ENCODE results near the gene UNC13A. TPM values are rescaled to one million over a fixed set of nuclear protein-coding genes. Genes with fewer than 3 reads are reported as not detected.

The UNC13A gene
- total and polyA plus RNA-seq, 2 of the 13 experiments (the other 11 are each of a cell fraction or from before 2014, with no cell fraction given), result 0.11 to 0.45 TPM

- TF ChIP-seq ZNF460 (CRISPR knock-in tag; IDR thresholded peaks at IDR 0.05; ENCODE audit: borderline replicate concordance) (no peak), TFDP1 (CRISPR knock-in tag; IDR thresholded peaks at IDR 0.05; ENCODE audit: borderline replicate concordance) (no peak), ZSCAN29 (CRISPR knock-in tag; conservative IDR thresholded peaks at IDR 0.05) (no peak), MBD4 (IDR thresholded peaks at IDR 0.05; ENCODE audit: borderline replicate concordance, low read length) (no peak), GLI4 (CRISPR knock-in tag; IDR thresholded peaks at IDR 0.05; ENCODE audit: borderline replicate concordance) (no peak), ZBTB26 (CRISPR knock-in tag; IDR thresholded peaks at IDR 0.05; ENCODE audit: borderline replicate concordance) (0 out of 2 replicates have a peak, but pooled peaks have one; percentile 61), JDP2 (CRISPR knock-in tag; IDR thresholded peaks at IDR 0.05; ENCODE audit: borderline replicate concordance) (no peak), ISX (CRISPR knock-in tag; conservative IDR thresholded peaks at IDR 0.05) (no peak), MIXL1 (CRISPR knock-in tag; IDR thresholded peaks at IDR 0.05) (no peak), HOXA7 (CRISPR knock-in tag; IDR thresholded peaks at IDR 0.05) (no peak), BCLAF1 (IDR thresholded peaks at IDR 0.05) (no peak), ZKSCAN5 (CRISPR knock-in tag; IDR thresholded peaks at IDR 0.05) (no peak), ZNF776 (CRISPR knock-in tag; IDR thresholded peaks at IDR 0.05) (no peak), KLF11 (CRISPR knock-in tag; IDR thresholded peaks at IDR 0.05) (peak; percentile 48; the same call in 1 of the 2 replicates), ZNF12 (CRISPR knock-in tag; IDR thresholded peaks at IDR 0.05) (0 out of 2 replicates have a peak, but pooled peaks have one; percentile 34), ARID4A (CRISPR knock-in tag; IDR thresholded peaks at IDR 0.05; ENCODE audit: borderline replicate concordance) (no peak), HOXA9 (CRISPR knock-in tag; IDR thresholded peaks at IDR 0.05; ENCODE audit: borderline replicate concordance) (no peak), ZNF275 (CRISPR knock-in tag; IDR thresholded peaks at IDR 0.05; ENCODE audit: borderline replicate concordance) (no peak), HMGA1 (CRISPR knock-in tag; conservative IDR thresholded peaks at IDR 0.05) (no peak), ZNF234 (CRISPR knock-in tag; conservative IDR thresholded peaks at IDR 0.05) (no peak)
These were observed 6.5 kb downstream of the UNC13A start (continued) for GRCh38 chr19:17681505-17682125.

Data from HepG2 (cell line).